AG10803 (cell line): ENCODE data around the gene MFNG.

Experiments used
- DNase-seq: peaks from one replicate; pipeline ENCODE4 v3.0.0; 2010; ENCODE audit warnings: low read depth
- H3K4me3 ChIP-seq: 2 replicates; pipeline ENCODE4 v1.5.1; 2011; ENCODE audit warnings: mild to moderate bottlenecking, low read length, control low read depth
- CTCF ChIP-seq: conservative IDR thresholded peaks from 2 replicates; pipeline ENCODE4 v1.5.1; 2011; ENCODE audit warnings: mild to moderate bottlenecking, low read length, control low read depth, inconsistent platforms

Gene MFNG

DNA sequence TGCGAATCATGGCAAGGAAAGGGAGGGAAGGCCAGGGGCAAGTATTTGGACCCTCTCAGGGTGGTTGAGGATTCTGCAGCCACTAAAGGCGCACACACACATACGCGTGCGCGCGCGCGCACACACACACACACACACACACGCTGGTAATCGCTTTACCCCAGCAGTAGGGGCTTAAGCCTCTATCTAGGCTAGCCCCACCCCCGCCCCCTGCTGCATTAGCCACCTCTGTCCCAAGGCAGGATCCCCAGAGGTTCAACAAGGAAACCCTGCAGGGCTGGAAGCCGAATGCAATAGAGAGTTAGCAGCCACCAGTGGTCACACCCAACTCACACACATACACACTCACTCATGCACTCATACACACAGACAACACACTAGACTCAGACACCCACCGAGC lies 30.3 kb downstream of the MFNG start:
- no peak for DNase-seq

GRCh38 chr22:37454857-37455686 lies 31.1 kb downstream of the MFNG start:
- H3K4me3 ChIP-seq = no peak overlapping the region
- no peak for TF ChIP-seq CTCF
- DNase-seq = peak; percentile 76

More for the DNA sequence above, 30.3 kb downstream of the MFNG start:
- no peak for TF ChIP-seq CTCF
- H3K4me3 ChIP-seq = no peak overlapping the region

DNA sequence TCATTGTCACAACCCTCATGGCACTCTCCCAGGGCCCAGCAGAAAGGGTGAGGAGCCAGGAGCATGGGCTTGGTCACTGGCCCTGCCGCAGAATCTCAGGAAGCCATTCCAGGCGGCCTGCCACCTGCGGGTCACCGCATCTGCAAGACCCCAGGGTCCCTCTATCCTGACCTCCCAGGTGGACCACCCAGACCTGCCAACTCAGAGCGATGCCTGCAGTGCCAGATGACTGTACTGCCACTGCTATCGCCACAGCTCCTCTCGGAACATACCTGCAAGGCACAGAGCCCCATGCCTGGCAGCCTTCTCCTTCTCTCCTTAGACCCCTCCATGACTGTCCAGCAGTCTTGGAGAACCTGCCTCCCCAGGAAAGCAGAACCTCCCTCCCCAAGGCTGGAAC lies 32.5 kb downstream of the MFNG start:
- no peak for TF ChIP-seq CTCF
- no peak overlapping the region for H3K4me3 ChIP-seq
- no peak for DNase-seq

DNA sequence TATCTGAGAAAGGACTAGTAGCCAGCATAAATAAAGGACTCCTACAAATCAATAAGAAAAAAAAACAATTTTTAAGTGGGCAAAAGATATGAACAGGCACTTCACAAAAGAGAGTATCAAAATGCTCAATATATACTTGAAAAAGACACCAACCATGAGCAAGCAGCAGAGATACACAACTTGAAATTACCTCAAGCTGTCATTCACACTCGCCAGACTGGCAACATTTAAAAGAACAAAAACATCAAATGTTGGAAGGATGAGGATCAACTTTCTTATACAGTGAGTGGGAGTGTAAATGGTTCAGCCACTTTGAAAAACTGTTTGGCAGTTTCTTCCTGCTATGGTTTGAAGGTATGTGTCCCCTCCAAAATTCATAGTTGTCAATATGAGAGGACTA lies 35.0 kb downstream of the MFNG start:
- no peak for DNase-seq
- TF ChIP-seq CTCF = no peak
- no peak overlapping the region for H3K4me3 ChIP-seq

DNA sequence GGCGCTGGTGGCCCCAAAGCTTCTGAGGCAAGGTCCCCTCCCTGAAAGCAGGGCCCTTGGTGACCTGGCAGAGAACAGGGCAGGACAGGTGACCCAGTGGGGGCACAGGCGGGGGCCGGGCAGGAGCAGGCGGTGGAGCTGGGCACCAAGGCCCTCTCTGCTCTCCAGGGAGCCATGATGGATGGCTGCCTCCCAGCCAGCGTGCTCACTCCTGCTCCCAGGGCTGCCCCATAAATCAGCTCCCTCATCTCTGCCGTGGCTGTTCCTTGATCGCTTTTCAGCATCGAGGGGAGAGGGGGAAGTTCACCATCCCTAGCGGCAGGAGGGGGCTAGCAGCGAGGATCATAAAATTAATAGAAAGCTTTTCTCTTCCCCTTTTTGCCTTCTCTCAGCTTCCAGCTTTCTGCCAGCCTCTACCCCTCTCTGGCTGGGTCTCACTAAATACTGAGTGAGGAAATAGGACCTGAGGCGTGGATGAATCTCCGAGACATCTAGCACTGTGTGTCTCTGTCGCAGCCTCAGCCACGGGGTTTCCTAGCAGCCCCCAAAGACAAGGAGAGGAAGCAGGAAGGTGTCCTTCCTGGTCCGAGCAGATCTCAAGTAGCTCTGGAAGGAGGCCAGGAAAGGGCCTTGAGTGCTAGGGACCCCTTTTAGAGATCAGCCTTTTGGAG lies 36.7 kb downstream of the MFNG start:
- H3K4me3 ChIP-seq = no peak overlapping the region
- TF ChIP-seq CTCF = no peak
- no peak for DNase-seq

DNA sequence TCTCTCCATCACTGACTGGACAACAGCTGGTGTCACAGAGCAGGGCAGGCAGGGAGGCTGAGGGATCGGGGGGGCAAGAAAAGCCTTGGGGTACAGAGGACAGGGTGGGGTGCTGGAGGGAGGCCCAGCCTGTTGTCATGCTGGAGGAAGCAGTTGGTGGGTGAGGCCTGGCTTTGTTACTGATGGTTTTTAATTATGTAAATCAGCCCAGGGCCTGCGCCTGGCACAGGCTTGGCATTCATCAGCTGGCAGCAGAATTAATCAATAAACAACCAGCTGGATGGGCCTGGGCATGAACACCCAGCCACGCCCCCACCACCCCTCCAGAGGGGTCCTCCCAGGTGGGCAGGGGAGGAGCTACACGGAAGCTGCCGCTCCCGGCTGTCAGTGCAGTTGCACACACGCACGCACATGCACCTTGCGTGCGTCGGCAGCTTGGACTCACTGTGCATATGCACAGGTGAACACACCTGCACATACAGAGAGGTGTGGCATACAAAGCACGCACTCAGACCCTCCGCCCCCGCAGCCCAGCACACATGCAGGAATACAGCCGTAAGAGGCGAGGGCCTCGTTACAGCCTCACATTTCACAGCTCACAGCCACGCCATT lies 37.6 kb downstream of the MFNG start:
- no peak overlapping the region for H3K4me3 ChIP-seq
- no peak for DNase-seq
- TF ChIP-seq CTCF = no peak
